C4-2B (cell line): Measurements from ENCODE around the gene TMEM179.

ENCODE experiments used
- ZFX ChIP-seq: fragments of 450-650 bp; IDR thresholded peaks from 2 replicates; pipeline ENCODE4 v1.6.1; 2017
- TF ChIP-seq, protein P1 (sequence below): fragments of 450-650 bp; conservative IDR thresholded peaks from 2 replicates; pipeline ENCODE4 v1.5.1; 2017; ENCODE audit warnings: mild to moderate bottlenecking

DNA sequence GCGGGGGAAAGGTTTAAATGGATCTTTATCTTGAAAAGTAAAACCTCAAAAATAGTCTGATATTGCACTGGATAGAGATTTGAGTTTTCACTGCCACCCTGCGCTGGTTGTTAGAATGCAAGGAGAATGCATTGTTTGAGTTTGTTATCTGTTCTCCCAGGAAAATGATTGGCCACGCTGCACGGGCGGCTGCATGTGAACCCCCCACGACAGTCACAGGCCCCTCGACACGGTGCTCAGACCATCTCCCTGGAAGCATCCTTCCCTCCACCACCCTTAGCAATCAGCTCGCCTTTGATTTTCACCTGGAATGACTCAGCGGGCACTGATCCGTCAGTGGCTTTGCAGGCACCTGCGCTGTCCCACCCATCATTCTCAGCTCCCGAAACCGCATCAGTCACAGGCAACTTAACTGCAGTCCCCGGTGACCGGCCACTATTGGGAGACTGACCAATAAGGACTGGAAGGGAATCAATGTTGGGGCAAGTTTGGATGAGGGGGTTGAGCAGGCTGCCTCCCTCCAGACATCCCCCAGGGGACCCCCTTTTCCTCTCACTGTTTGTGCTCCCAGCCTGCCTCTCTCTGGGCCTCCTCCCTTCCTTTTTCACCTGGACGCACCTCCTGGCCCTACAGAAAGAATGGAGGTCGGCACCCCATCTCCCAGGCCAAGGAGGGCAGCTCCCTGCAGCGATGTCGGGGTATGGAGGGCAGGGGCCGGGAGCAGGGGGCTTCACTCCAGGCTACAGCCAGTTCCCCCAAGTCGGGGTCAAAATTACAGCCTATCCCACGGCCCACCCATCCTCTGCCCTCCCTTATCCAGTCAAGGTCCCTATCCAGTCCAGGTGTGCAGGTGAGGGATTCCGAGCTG lies 53.5 kb downstream of the TMEM179 start:
- TF ChIP-seq, protein P1, sequence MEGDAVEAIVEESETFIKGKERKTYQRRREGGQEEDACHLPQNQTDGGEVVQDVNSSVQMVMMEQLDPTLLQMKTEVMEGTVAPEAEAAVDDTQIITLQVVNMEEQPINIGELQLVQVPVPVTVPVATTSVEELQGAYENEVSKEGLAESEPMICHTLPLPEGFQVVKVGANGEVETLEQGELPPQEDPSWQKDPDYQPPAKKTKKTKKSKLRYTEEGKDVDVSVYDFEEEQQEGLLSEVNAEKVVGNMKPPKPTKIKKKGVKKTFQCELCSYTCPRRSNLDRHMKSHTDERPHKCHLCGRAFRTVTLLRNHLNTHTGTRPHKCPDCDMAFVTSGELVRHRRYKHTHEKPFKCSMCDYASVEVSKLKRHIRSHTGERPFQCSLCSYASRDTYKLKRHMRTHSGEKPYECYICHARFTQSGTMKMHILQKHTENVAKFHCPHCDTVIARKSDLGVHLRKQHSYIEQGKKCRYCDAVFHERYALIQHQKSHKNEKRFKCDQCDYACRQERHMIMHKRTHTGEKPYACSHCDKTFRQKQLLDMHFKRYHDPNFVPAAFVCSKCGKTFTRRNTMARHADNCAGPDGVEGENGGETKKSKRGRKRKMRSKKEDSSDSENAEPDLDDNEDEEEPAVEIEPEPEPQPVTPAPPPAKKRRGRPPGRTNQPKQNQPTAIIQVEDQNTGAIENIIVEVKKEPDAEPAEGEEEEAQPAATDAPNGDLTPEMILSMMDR: no peak; the same call in 1 of the 2 replicates
- no peak for TF ChIP-seq ZFX
